Glomerular visceral epithelial cell (primary cell): Measurements from ENCODE around the gene NAA15.
"Not testable (repeated sequence)": the region's sequence is repeated elsewhere in the genome, so short reads cannot be mapped to it uniquely, and the experiment has no call there.

ENCODE experiments used
- DNase-seq: peaks from one replicate; pipeline ENCODE4 v3.0.0-alpha.2; 2016; ENCODE audit errors: extremely low spot score

NAA15 gene

GRCh38 chr4:139450586-139450985 is 149.3 kb downstream of the NAA15 start:
- no peak for DNase-seq

GRCh38 chr4:139451997-139452396 is 150.7 kb downstream of the NAA15 start:
- DNase-seq: no peak

GRCh38 chr4:139453041-139453370 is 151.7 kb downstream of the NAA15 start:
- peak; percentile 86 for DNase-seq

- peak; percentile 97 for DNase-seq
Measured at GRCh38 chr4:139453371-139454110, 152.2 kb downstream of the NAA15 start.

DNA sequence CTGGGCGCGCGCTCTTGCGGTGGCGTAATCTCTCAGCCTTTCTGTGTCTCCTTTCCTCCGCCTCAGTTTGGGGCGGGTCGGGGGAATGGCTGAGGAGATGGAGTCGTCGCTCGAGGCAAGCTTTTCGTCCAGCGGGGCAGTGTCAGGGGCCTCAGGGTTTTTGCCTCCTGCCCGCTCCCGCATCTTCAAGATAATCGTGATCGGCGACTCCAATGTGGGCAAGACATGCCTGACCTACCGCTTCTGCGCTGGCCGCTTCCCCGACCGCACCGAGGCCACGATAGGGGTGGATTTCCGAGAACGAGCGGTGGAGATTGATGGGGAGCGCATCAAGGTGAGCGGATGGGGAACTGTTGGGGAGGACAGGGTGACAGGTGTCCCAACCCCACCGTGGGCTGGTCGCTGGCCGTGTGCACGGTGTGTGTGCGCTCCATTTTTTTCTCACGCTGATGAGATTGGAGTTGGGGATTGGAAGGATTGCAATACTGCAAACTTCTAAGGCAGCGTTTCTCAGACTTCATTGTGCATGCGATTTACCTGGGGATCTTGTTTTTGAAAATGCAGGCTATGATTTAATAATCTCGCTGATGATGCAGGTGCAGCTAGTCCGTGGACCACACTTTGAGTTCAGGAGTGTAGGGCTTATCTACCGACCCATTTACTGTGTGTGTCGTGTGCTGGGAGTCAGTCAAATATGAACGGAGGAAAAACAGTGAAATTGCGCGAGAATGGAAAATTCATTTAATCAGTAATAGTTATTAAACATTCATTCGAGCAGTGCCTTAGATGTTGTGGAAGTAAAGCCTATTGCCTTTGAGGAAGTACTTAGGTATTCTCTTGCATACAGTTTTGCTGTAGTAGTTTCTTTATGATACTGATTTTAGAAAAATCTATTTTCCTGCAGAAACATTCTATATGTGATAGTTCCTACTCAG is 153.1 kb downstream of the NAA15 start, which contains the start of gene RAB33B:
Gene RAB33B, plus strand, starts transcription at position 11 of the 935 bp plus-strand sequence. Its CDS starts 75 bp downstream, at position 86.
- DNase-seq: no peak

- DNase-seq: no peak
Measured at GRCh38 chr4:139455126-139455538, 153.8 kb downstream of the NAA15 start.

- no peak for DNase-seq
Measured at GRCh38 chr4:139457318-139457717, 156.0 kb downstream of the NAA15 start.

DNA sequence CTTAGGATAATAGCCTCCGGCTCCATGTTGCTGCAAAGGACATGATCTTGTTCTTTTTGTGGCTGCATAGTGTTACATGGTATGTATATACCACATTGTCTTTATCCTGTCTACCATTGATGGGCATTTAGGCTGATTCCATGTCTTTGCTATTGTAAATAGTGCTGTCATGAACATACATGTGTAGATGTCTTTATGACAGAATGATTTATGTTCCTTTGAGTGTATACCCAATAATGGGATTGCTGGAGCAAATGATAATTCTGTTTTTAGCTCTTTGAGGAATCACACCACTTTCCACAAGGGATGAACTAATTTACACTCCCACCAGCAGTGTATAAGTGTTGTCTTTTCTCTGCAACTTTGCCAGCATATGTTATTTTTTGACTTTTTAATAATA is 157.2 kb downstream of the NAA15 start:
- DNase-seq: no peak

DNA sequence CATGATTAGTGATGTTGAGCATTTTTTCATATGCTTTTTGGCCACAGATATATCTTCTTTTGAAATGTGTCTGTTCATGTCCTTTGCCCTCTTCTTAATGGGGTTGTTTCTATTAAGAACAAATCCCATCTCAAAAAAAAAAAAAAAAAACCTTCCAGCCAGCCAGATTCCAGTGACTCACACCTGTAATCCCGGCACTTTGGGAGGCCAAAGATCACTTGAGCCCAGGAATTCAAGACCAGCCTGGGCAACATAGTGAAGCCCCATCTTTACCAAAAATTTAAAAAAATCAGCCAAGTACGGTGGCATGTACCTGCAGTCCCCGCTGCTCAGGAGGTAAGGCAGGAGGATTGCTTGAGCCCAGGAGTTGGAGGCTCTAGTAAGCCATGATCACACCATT is 157.7 kb downstream of the NAA15 start:
- DNase-seq: peak; percentile 37

GRCh38 chr4:139460565-139460964 is 159.3 kb downstream of the NAA15 start:
- no peak for DNase-seq

- DNase-seq: no peak
Measured at GRCh38 chr4:139461022-139461628, 159.8 kb downstream of the NAA15 start.

DNA sequence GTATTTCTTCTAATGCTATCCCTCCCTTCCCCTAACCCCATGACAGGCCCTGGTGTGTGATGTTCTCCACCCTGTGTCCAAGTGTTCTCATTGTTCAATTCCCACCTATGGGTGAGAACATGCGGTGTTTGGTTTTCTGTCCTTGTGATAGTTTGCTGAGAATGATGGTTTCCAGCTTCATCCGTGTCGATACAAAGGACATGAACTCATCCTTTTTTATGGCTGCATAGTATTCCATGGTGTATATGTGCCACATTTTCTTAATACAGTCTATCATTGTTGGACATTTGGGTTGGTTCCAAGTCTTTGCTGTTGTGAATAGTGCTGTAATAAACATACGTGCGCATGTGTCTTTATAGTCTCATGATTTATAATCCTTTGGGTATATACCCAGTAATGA is 163.2 kb downstream of the NAA15 start:
- DNase-seq: not testable (repeated sequence)

GRCh38 chr4:139465922-139466321 is 164.6 kb downstream of the NAA15 start:
- no peak for DNase-seq

DNA sequence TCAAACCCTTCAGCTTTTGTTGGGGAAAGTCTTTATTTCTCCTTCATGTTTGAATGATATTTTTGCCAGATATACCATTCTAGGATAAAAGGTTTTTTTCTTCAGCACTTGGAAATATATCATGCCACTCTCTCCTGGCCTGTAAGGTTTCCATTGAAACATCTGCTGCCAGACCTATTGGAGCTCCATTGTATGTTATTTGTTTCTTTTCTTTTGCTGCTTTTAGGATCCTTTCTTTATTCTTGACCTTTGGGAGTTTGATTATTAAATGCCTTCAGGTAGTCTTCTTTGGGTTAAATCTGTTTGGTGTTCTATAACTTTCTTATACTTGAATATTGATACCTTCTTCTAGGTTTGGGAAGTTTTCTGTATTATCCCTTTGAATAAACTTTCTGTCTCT is 167.5 kb downstream of the NAA15 start:
- not testable (repeated sequence) for DNase-seq

GRCh38 chr4:139469216-139469615 is 167.9 kb downstream of the NAA15 start:
- no peak for DNase-seq
